ENCODE measurements around the gene GRIN3B. TPM values are rescaled to one million over a fixed set of nuclear protein-coding genes. Genes with fewer than 3 reads are reported as not detected.
"Not testable (repeated sequence)": the region's sequence is repeated elsewhere in the genome, so short reads cannot be mapped to it uniquely, and the experiment has no call there.

GRIN3B gene
- total RNA-seq, 1 experiment from 2014 or later: 0.03 TPM

- in situ Hi-C loops (cut with HindIII; ENCODE audit: low pct_unique_long_range_greater_than_20kb, low sequenced_read_pairs); DNase-seq (ENCODE audit: low read depth, low spot score): not testable (repeated sequence)
Observed at GRCh38 chr19:1025080-1025479, 24.9 kb downstream of the GRIN3B start.

- DNase-seq (ENCODE audit: low read depth, low spot score): peak; percentile 43
- in situ Hi-C loops (cut with HindIII; ENCODE audit: low pct_unique_long_range_greater_than_20kb, low sequenced_read_pairs): no loop called here
Observed at GRCh38 chr19:1025960-1026782, 26.0 kb downstream of the GRIN3B start, which contains the start of gene CNN2. Gene CNN2 (plus strand): TSS chr19:1026608. CDS start chr19:1026662, 54 bp downstream.

GRCh38 chr19:1026783-1027649, 26.8 kb downstream of the GRIN3B start:
- DNase-seq (ENCODE audit: low read depth, low spot score): no peak
- in situ Hi-C loops (cut with HindIII; ENCODE audit: low pct_unique_long_range_greater_than_20kb, low sequenced_read_pairs): no loop called here

GRCh38 chr19:1027650-1028061, 27.4 kb downstream of the GRIN3B start:
- in situ Hi-C loops (cut with HindIII; ENCODE audit: low pct_unique_long_range_greater_than_20kb, low sequenced_read_pairs): no loop called here
- DNase-seq (ENCODE audit: low read depth, low spot score): no peak

- DNase-seq (ENCODE audit: low read depth, low spot score): no peak
- in situ Hi-C loops (cut with HindIII; ENCODE audit: low pct_unique_long_range_greater_than_20kb, low sequenced_read_pairs): no loop called here
Observed at GRCh38 chr19:1028062-1028926, 28.1 kb downstream of the GRIN3B start.

- in situ Hi-C loops (cut with HindIII; ENCODE audit: low pct_unique_long_range_greater_than_20kb, low sequenced_read_pairs): no loop called here
Observed at GRCh38 chr19:1032264-1032867, 32.1 kb downstream of the GRIN3B start.

GRCh38 chr19:1035998-1036621, 35.9 kb downstream of the GRIN3B start:
- in situ Hi-C loops (cut with HindIII; ENCODE audit: low pct_unique_long_range_greater_than_20kb, low sequenced_read_pairs): no loop called here
- no peak for DNase-seq (ENCODE audit: low read depth, low spot score)

More at GRCh38 chr19:1032264-1032867, 32.1 kb downstream of the GRIN3B start:
- no peak for DNase-seq (ENCODE audit: low read depth, low spot score)

- in situ Hi-C loops (cut with HindIII; ENCODE audit: low pct_unique_long_range_greater_than_20kb, low sequenced_read_pairs): no loop called here
Observed at GRCh38 chr19:1037621-1038064, 37.4 kb downstream of the GRIN3B start.

GRCh38 chr19:1038978-1039645, 38.9 kb downstream of the GRIN3B start:
- in situ Hi-C loops (cut with HindIII; ENCODE audit: low pct_unique_long_range_greater_than_20kb, low sequenced_read_pairs): no loop called here
- no peak for DNase-seq (ENCODE audit: low read depth, low spot score)

More at GRCh38 chr19:1037621-1038064, 37.4 kb downstream of the GRIN3B start:
- no peak for DNase-seq (ENCODE audit: low read depth, low spot score)

GRCh38 chr19:1039646-1040475, 39.6 kb downstream of the GRIN3B start, which contains the start of gene ABCA7:
Gene ABCA7 (plus strand): TSS chr19:1040107. CDS start chr19:1041362, 1,255 bp downstream.
- peak; percentile 93 for DNase-seq (ENCODE audit: low read depth, low spot score)
- in situ Hi-C loops (cut with HindIII; ENCODE audit: low pct_unique_long_range_greater_than_20kb, low sequenced_read_pairs): no loop called here

- in situ Hi-C loops (cut with HindIII; ENCODE audit: low pct_unique_long_range_greater_than_20kb, low sequenced_read_pairs): no loop called here
- DNase-seq (ENCODE audit: low read depth, low spot score): peak; percentile 83
Observed at GRCh38 chr19:1040476-1041271, 40.5 kb downstream of the GRIN3B start.

GRCh38 chr19:1041272-1041834, 41.1 kb downstream of the GRIN3B start:
- DNase-seq (ENCODE audit: low read depth, low spot score): no peak
- in situ Hi-C loops (cut with HindIII; ENCODE audit: low pct_unique_long_range_greater_than_20kb, low sequenced_read_pairs): no loop called here

- DNase-seq (ENCODE audit: low read depth, low spot score): no peak
Observed at GRCh38 chr19:1041835-1042685, 41.8 kb downstream of the GRIN3B start.

More at GRCh38 chr19:1041835-1042685, 41.8 kb downstream of the GRIN3B start:
- in situ Hi-C loops (cut with HindIII; ENCODE audit: low pct_unique_long_range_greater_than_20kb, low sequenced_read_pairs): no loop called here

All from SK-MEL-5 (cell line).